ENCODE results near the gene TMPRSS15.

TMPRSS15 gene

DNA sequence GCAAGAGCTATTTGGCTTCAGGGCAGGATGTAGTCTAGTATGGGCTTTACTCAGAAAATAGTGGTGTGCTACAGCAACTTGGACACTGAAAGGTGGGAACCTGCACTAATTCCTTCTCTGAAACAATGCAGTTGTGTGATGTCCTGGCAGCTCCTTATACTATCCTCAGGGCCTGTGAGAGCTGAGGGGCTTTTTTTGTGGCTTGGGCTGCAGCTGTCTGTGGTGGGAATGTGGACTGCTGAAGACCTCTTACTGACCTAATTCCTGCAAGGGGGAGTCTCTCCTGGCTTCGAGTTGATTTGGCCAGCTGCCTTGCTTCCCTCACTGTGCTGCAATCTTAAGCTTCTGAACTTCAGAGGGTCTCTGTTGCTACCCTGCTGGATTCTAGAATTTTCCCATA lies 181.2 kb downstream of the TMPRSS15 start:
- no peak for DNase-seq (ENCODE audit: extremely low spot score)
- POLR2A ChIA-PET: no interaction called here
- TF ChIP-seq CTBP1 (IDR thresholded peaks at IDR 0.05; ENCODE audit: borderline replicate concordance) (no peak), ELF4 (IDR thresholded peaks at IDR 0.05) (no peak), ARNT (IDR thresholded peaks at IDR 0.05) (no peak), FOXM1 (IDR thresholded peaks at IDR 0.05; ENCODE audit: borderline replicate concordance) (no peak), TARDBP (IDR thresholded peaks at IDR 0.05) (no peak), NFRKB (IDR thresholded peaks at IDR 0.05) (no peak), FOXK2 (IDR thresholded peaks at IDR 0.05) (no peak), HDGF (IDR thresholded peaks at IDR 0.05; ENCODE audit: borderline replicate concordance) (no peak), LEF1 (IDR thresholded peaks at IDR 0.05; ENCODE audit: borderline replicate concordance) (no peak), ZNF384 (IDR thresholded peaks at IDR 0.05) (no peak), FOXA1 (IDR thresholded peaks at IDR 0.05) (no peak), SP1 (IDR thresholded peaks at IDR 0.05) (no peak), L3MBTL2 (conservative IDR thresholded peaks at IDR 0.05) (no peak), SUZ12 (IDR thresholded peaks at IDR 0.05) (no peak), BHLHE40 (IDR thresholded peaks at IDR 0.05; ENCODE audit: borderline replicate concordance) (no peak)
- TF ChIP-seq, protein P1, sequence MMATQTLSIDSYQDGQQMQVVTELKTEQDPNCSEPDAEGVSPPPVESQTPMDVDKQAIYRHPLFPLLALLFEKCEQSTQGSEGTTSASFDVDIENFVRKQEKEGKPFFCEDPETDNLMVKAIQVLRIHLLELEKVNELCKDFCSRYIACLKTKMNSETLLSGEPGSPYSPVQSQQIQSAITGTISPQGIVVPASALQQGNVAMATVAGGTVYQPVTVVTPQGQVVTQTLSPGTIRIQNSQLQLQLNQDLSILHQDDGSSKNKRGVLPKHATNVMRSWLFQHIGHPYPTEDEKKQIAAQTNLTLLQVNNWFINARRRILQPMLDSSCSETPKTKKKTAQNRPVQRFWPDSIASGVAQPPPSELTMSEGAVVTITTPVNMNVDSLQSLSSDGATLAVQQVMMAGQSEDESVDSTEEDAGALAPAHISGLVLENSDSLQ (IDR thresholded peaks at IDR 0.05): no peak
- CTCF ChIA-PET: no interaction called here

DNA sequence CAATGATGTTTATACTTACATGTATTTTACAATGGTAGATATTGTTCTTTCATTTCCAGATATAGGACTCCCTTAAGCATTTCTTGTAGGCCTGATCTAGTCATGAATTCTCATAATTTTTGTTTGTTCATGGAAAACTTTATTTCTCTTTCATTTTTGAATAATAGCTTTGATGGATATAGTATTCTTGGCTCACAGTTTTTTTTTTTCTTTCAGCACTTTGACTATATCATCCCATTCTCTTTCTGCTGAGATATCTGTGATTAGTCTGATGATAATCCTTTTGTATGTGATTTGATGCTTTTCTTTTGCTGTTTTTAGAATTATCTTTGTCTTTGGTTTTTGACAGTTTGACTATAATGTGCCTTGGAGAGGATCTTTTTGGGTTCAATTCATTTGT lies 183.1 kb downstream of the TMPRSS15 start:
- ChIA-PET POLR2A (no interaction called here), CTCF (no interaction called here)
- no peak for DNase-seq (ENCODE audit: extremely low spot score)
- TF ChIP-seq ZNF384 (IDR thresholded peaks at IDR 0.05): no peak
- no peak for TF ChIP-seq LEF1 (IDR thresholded peaks at IDR 0.05; ENCODE audit: borderline replicate concordance)
- no peak for TF ChIP-seq CTBP1 (IDR thresholded peaks at IDR 0.05; ENCODE audit: borderline replicate concordance)
- TF ChIP-seq NFRKB (IDR thresholded peaks at IDR 0.05): no peak
- TF ChIP-seq L3MBTL2 (conservative IDR thresholded peaks at IDR 0.05): no peak
- TF ChIP-seq TARDBP (IDR thresholded peaks at IDR 0.05): no peak
- TF ChIP-seq ARNT (IDR thresholded peaks at IDR 0.05): no peak
- TF ChIP-seq FOXK2 (IDR thresholded peaks at IDR 0.05): no peak
- TF ChIP-seq SUZ12 (IDR thresholded peaks at IDR 0.05): no peak
- TF ChIP-seq ELF4 (IDR thresholded peaks at IDR 0.05): no peak
- TF ChIP-seq SP1 (IDR thresholded peaks at IDR 0.05): no peak
- TF ChIP-seq HDGF (IDR thresholded peaks at IDR 0.05; ENCODE audit: borderline replicate concordance): no peak
- TF ChIP-seq, protein P1 (IDR thresholded peaks at IDR 0.05): no peak
- no peak for TF ChIP-seq BHLHE40 (IDR thresholded peaks at IDR 0.05; ENCODE audit: borderline replicate concordance)
- TF ChIP-seq FOXM1 (IDR thresholded peaks at IDR 0.05; ENCODE audit: borderline replicate concordance): no peak
- no peak for TF ChIP-seq FOXA1 (IDR thresholded peaks at IDR 0.05)

Data from HEK293T (cell line).